Measurements from ENCODE around the gene SURF6. TPM values are rescaled to one million over a fixed set of nuclear protein-coding genes. Genes with fewer than 3 reads are reported as not detected.
"Not testable (repeated sequence)": the region's sequence is repeated elsewhere in the genome, so short reads cannot be mapped to it uniquely, and the experiment has no call there.

The SURF6 gene
- total RNA-seq, 1 donor from 2014 or later, result 5.3 TPM

GRCh38 chr9:133322701-133323100 lies 13.3 kb downstream of the SURF6 start:
- Histone ChIP-seq H3K9me3 (no peaks in the 10 kb centered on the region), H3K27ac (no peak overlapping the region), H3K4me1 (no peaks in the 10 kb centered on the region), H3K36me3 (no peaks in the 10 kb centered on the region), H3K4me3 (no peak overlapping the region), H3K27me3 (no peaks in the 10 kb centered on the region)
- TF ChIP-seq CTCF (IDR thresholded peaks at IDR 0.05), result no peak
- DNase-seq (ENCODE audit: low spot score in 2 of 2), result peak in 1 of 2 donors; percentile 5
- intact Hi-C loops (cut with DNase I), result no loop called here

GRCh38 chr9:133321411-133321935 lies 14.5 kb downstream of the SURF6 start:
- Histone ChIP-seq H3K4me1 (no peaks in the 10 kb centered on the region), H3K27me3 (no peaks in the 10 kb centered on the region), H3K9me3 (no peaks in the 10 kb centered on the region), H3K4me3 (no peak overlapping the region), H3K27ac (no peak overlapping the region), H3K36me3 (no peaks in the 10 kb centered on the region)
- peak in 1 of 2 donors; percentile 18 for DNase-seq (ENCODE audit: low spot score in 2 of 2)
- intact Hi-C loops (cut with DNase I), result no loop called here
- TF ChIP-seq CTCF (IDR thresholded peaks at IDR 0.05), result no peak

GRCh38 chr9:133320421-133320881 lies 15.5 kb downstream of the SURF6 start:
- Histone ChIP-seq H3K27ac (no peak overlapping the region), H3K36me3 (no peaks in the 10 kb centered on the region), H3K4me3 (no peak overlapping the region), H3K27me3 (no peaks in the 10 kb centered on the region), H3K9me3 (no peaks in the 10 kb centered on the region), H3K4me1 (no peaks in the 10 kb centered on the region)
- intact Hi-C loops (cut with DNase I), result no loop called here
- TF ChIP-seq CTCF (IDR thresholded peaks at IDR 0.05), result no peak
- DNase-seq (ENCODE audit: low spot score in 2 of 2), result peak in 1 of 2 donors; percentile 39

GRCh38 chr9:133317551-133317950 lies 18.4 kb downstream of the SURF6 start:
- H3K9me3 ChIP-seq, result not testable (repeated sequence)
- peak in 1 of 2 donors; percentile 46 for DNase-seq (ENCODE audit: low spot score in 2 of 2)

GRCh38 chr9:133315997-133316396 lies 20.0 kb downstream of the SURF6 start:
- DNase-seq (ENCODE audit: low spot score in 2 of 2), result no peak
- H3K27me3 ChIP-seq, result no peaks in the 10 kb centered on the region
- intact Hi-C loops (cut with DNase I), result no loop called here
- H3K4me1 ChIP-seq, result no peaks in the 10 kb centered on the region
- no peak for TF ChIP-seq CTCF (IDR thresholded peaks at IDR 0.05)
- H3K27ac ChIP-seq, result no peak overlapping the region
- H3K4me3 ChIP-seq, result no peak overlapping the region
- H3K9me3 ChIP-seq, result no peaks in the 10 kb centered on the region
- no peaks in the 10 kb centered on the region for H3K36me3 ChIP-seq

More at GRCh38 chr9:133317551-133317950, 18.4 kb downstream of the SURF6 start:
- H3K4me3 ChIP-seq; H3K4me1 ChIP-seq; intact Hi-C loops (cut with DNase I); H3K27me3 ChIP-seq; H3K27ac ChIP-seq; H3K36me3 ChIP-seq: not testable (repeated sequence)

- no peaks in the 10 kb centered on the region for H3K9me3 ChIP-seq
- H3K4me3 ChIP-seq, result no peak overlapping the region
- no peaks in the 10 kb centered on the region for H3K27me3 ChIP-seq
- H3K27ac ChIP-seq, result no peak overlapping the region
- no peak for TF ChIP-seq CTCF (IDR thresholded peaks at IDR 0.05)
- H3K36me3 ChIP-seq, result no peaks in the 10 kb centered on the region
- no peak for DNase-seq (ENCODE audit: low spot score in 2 of 2)
- no peaks in the 10 kb centered on the region for H3K4me1 ChIP-seq
- intact Hi-C loops (cut with DNase I), result no loop called here
These were observed 26.4 kb downstream of the SURF6 start for GRCh38 chr9:133309608-133310007.
